ENCODE measurements around the gene CALN1. TPM values are rescaled to one million over a fixed set of nuclear protein-coding genes. Genes with fewer than 3 reads are reported as not detected.

The CALN1 gene
- total and polyA plus RNA-seq, 4 donors: 0.14 to 0.84 (median 0.24) TPM

GRCh38 chr7:72196176-72196575, 216.0 kb downstream of the CALN1 start:
- no peaks in the 10 kb centered on the region for H3K36me3 ChIP-seq (ENCODE audit: control insufficient read depth in 4 of 4, insufficient read depth in 3 of 4, low read depth in 1 of 4, low read length in 3 of 4)
- no peaks in the 10 kb centered on the region for H3K4me1 ChIP-seq (ENCODE audit: control insufficient read depth in 4 of 4, insufficient read depth in 4 of 4, low read length in 3 of 4)
- H3K9ac ChIP-seq (ENCODE audit: low read depth in 1 of 2, low read length in 2 of 2): no peak overlapping the region
- TF ChIP-seq HNF4G (IDR thresholded peaks at IDR 0.05) (no peak), MAX (IDR thresholded peaks at IDR 0.05) (no peak), HNF4A (conservative IDR thresholded peaks at IDR 0.05) (no peak), NR2F2 (IDR thresholded peaks at IDR 0.05) (no peak), TAF1 (conservative IDR thresholded peaks at IDR 0.05) (no peak), ZBTB33 (IDR thresholded peaks at IDR 0.05) (no peak), CTCF (IDR thresholded peaks at IDR 0.05; ENCODE audit: low read depth, low read length, missing input control) (no peak), JUND (IDR thresholded peaks at IDR 0.05) (no peak), RXRA (IDR thresholded peaks at IDR 0.05) (no peak), REST (IDR thresholded peaks at IDR 0.05) (no peak), GABPA (IDR thresholded peaks at IDR 0.05 in 1 of 2, conservative IDR thresholded peaks at IDR 0.05 in 1 of 2) (no peak), FOXA1 (IDR thresholded peaks at IDR 0.05) (no peak), FOXA2 (IDR thresholded peaks at IDR 0.05) (no peak), SP1 (IDR thresholded peaks at IDR 0.05) (no peak), EGR1 (IDR thresholded peaks at IDR 0.05; ENCODE audit: low read depth in 2 of 2) (no peak), YY1 (IDR thresholded peaks at IDR 0.05) (no peak), RAD21 (IDR thresholded peaks at IDR 0.05) (no peak), ATF3 (IDR thresholded peaks at IDR 0.05) (no peak)
- 89% methylated on average over 9 of the region's 9 CpGs for WGBS
- H3K4me3 ChIP-seq (ENCODE audit: low read depth in 1 of 3, low read length in 3 of 3): no peak overlapping the region
- H3K9me3 ChIP-seq (ENCODE audit: control insufficient read depth in 4 of 4, low read length in 3 of 4): no peaks in the 10 kb centered on the region
- no peak for DNase-seq (ENCODE audit: low spot score)
- peaks cover 0 to 6% (median 4%) of the 10 kb centered on the region in 4 donors for H3K27me3 ChIP-seq (ENCODE audit: control insufficient read depth in 4 of 4, insufficient read depth in 4 of 4, low read length in 3 of 4)
- H3K27ac ChIP-seq (ENCODE audit: low read depth in 1 of 2, low read length in 2 of 2): no peak overlapping the region

Data from liver (tissue), 9 donors.